Measurements from ENCODE around the gene OPA1. TPM values are rescaled to one million over a fixed set of nuclear protein-coding genes. Genes with fewer than 3 reads are reported as not detected.

The OPA1 gene
- total and polyA plus RNA-seq, 2 of the 13 experiments (the other 11 are each of a cell fraction or from before 2014, with no cell fraction given): 26.7 to 78.5 TPM

GRCh38 chr3:193744048-193744821, 151.2 kb downstream of the OPA1 start (continued):
- TF ChIP-seq HNRNPLL (IDR thresholded peaks at IDR 0.05; ENCODE audit: low read depth, low read length, poor library complexity, severe bottlenecking) (no peak), RELA (CRISPR knock-in tag; IDR thresholded peaks at IDR 0.05) (no peak), IKZF1 (IDR thresholded peaks at IDR 0.05) (no peak), ZNF292 (CRISPR knock-in tag; IDR thresholded peaks at IDR 0.05; ENCODE audit: borderline replicate concordance, low read depth) (peak; percentile 72; the same call in 1 of the 2 replicates), POGZ (CRISPR knock-in tag; IDR thresholded peaks at IDR 0.05) (peak; percentile 89), HMGA1 (CRISPR knock-in tag; conservative IDR thresholded peaks at IDR 0.05) (no peak), GPN1 (CRISPR knock-in tag; IDR thresholded peaks at IDR 0.05; ENCODE audit: borderline replicate concordance) (no peak), CCAR2 (optimal IDR thresholded peaks at IDR 0.05; ENCODE audit: low read depth, low read length) (no peak), PHF8 (CRISPR knock-in tag; IDR thresholded peaks at IDR 0.05) (peak; percentile 56; the same call in 1 of the 2 replicates), ZNF678 (CRISPR knock-in tag; IDR thresholded peaks at IDR 0.05) (peak; percentile 54; the same call in 1 of the 2 replicates), FOXP4 (CRISPR knock-in tag; IDR thresholded peaks at IDR 0.05) (peak; percentile 96)
- TF ChIP-seq, protein P1, sequence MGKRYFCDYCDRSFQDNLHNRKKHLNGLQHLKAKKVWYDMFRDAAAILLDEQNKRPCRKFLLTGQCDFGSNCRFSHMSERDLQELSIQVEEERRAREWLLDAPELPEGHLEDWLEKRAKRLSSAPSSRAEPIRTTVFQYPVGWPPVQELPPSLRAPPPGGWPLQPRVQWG (CRISPR knock-in tag; IDR thresholded peaks at IDR 0.05; ENCODE audit: borderline replicate concordance, low read depth): no peak
- TF ChIP-seq, protein P2, sequence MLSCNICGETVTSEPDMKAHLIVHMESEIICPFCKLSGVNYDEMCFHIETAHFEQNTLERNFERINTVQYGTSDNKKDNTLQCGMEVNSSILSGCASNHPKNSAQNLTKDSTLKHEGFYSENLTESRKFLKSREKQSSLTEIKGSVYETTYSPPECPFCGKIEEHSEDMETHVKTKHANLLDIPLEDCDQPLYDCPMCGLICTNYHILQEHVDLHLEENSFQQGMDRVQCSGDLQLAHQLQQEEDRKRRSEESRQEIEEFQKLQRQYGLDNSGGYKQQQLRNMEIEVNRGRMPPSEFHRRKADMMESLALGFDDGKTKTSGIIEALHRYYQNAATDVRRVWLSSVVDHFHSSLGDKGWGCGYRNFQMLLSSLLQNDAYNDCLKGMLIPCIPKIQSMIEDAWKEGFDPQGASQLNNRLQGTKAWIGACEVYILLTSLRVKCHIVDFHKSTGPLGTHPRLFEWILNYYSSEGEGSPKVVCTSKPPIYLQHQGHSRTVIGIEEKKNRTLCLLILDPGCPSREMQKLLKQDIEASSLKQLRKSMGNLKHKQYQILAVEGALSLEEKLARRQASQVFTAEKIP (CRISPR knock-in tag; IDR thresholded peaks at IDR 0.05; ENCODE audit: borderline replicate concordance): no peak
